GM19238 (cell line): ENCODE measurements around the gene TMEM60.

Experiments used
- DNase-seq: peaks from one replicate; pipeline ENCODE4 v3.0.0; 2011; ENCODE audit warnings: low spot score; ENCODE audit not compliant: insufficient read length

The TMEM60 gene

GRCh38 chr7:77771901-77772300 lies 26.3 kb downstream of the TMEM60 start:
- no peak for DNase-seq

GRCh38 chr7:77770316-77770715 lies 27.9 kb downstream of the TMEM60 start:
- DNase-seq, result no peak

GRCh38 chr7:77766801-77767605 lies 31.2 kb downstream of the TMEM60 start:
- no peak for DNase-seq

GRCh38 chr7:77765906-77766800 lies 32.1 kb downstream of the TMEM60 start:
- no peak for DNase-seq

GRCh38 chr7:77765481-77765880 lies 32.8 kb downstream of the TMEM60 start:
- DNase-seq, result no peak

- DNase-seq, result no peak
These were observed 37.3 kb downstream of the TMEM60 start for GRCh38 chr7:77760809-77761453.

GRCh38 chr7:77759294-77759889 lies 38.8 kb downstream of the TMEM60 start:
- DNase-seq, result no peak

GRCh38 chr7:77757589-77757988 lies 40.6 kb downstream of the TMEM60 start:
- no peak for DNase-seq

- no peak for DNase-seq
These were observed 45.1 kb downstream of the TMEM60 start for GRCh38 chr7:77753173-77753572.

GRCh38 chr7:77752016-77752415 lies 46.2 kb downstream of the TMEM60 start:
- no peak for DNase-seq

- DNase-seq, result no peak
These were observed 50.5 kb downstream of the TMEM60 start for GRCh38 chr7:77747718-77748117.

GRCh38 chr7:77747178-77747577 lies 51.1 kb downstream of the TMEM60 start:
- DNase-seq, result no peak

- DNase-seq, result no peak
These were observed 51.4 kb downstream of the TMEM60 start for GRCh38 chr7:77746824-77747165.

- no peak for DNase-seq
These were observed 51.9 kb downstream of the TMEM60 start for GRCh38 chr7:77746164-77746823.

GRCh38 chr7:77745746-77746145 lies 52.5 kb downstream of the TMEM60 start:
- DNase-seq, result no peak
